Measurements from ENCODE around the gene MPL.

GRCh38 chr1:43306688-43307457 is 30.7 kb upstream of the MPL start:
- TF ChIP-seq CTCF (IDR thresholded peaks at IDR 0.05) = no peak
- TF ChIP-seq POLR2AphosphoS5 (IDR thresholded peaks at IDR 0.05) = no peak
- TF ChIP-seq POLR2A (IDR thresholded peaks at IDR 0.05) = no peak
